ENCODE measurements around the gene MATN3. TPM values are rescaled to one million over a fixed set of nuclear protein-coding genes. Genes with fewer than 3 reads are reported as not detected.

The MATN3 gene
- polyA plus RNA-seq, 1 donor (not counting 4 experiments of a cell fraction or from before 2014, with no cell fraction given) = 1.4 TPM

DNA sequence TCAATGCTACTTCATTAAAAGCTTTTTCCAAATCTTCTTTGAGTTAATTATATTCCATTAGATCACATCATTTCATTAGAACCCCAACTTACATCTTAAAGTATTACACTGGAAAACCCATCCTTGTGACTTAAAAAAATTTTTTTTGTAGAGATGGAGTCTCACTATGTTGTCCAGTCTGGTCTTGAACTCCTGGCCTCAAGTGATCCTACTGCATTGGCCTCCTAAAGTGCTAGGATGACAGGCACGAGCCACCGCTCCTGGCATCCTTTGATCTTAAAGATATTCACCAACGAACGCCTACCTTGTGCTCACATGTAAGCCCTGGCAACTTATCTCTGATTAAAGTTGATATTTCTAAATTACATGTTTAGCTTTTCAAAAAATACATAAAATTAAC, 32.3 kb upstream of the MATN3 start:
- Histone ChIP-seq H3K36me3 (ENCODE audit: control insufficient read depth in 2 of 2, extremely low read depth in 1 of 2, insufficient read depth in 2 of 2, low read length in 2 of 2) (peaks cover 3 to 12% of the 10 kb centered on the region in 2 experiments), H3K79me2 (ENCODE audit: control insufficient read depth, insufficient read depth, low read length) (peaks cover 85% of the 10 kb centered on the region), H3K27ac (ENCODE audit: control insufficient read depth, insufficient read depth, low read length) (no peak overlapping the region), H3K9me1 (ENCODE audit: control insufficient read depth, extremely low read depth, insufficient read depth, low read length) (no peaks in the 10 kb centered on the region), H3K27me3 (ENCODE audit: control insufficient read depth, extremely low read depth, insufficient read depth, low read length) (no peaks in the 10 kb centered on the region), H3K4me1 (ENCODE audit: control insufficient read depth, extremely low read depth, insufficient read depth, low read length) (peaks cover 35% of the 10 kb centered on the region), H3K4me2 (ENCODE audit: control insufficient read depth, extremely low read depth, insufficient read depth, low read depth, low read length) (no peak overlapping the region), H4K20me1 (ENCODE audit: control insufficient read depth, extremely low read depth, insufficient read depth, low read length) (no peaks in the 10 kb centered on the region), H2AFZ (ENCODE audit: control insufficient read depth, low read length) (no peak overlapping the region), H3K9me3 (ENCODE audit: control insufficient read depth, low read depth, low read length) (no peaks in the 10 kb centered on the region), H3K9ac (ENCODE audit: control insufficient read depth, extremely low read depth, insufficient read depth, low read length) (no peak overlapping the region), H3K4me3 (ENCODE audit: control insufficient read depth in 2 of 3, extremely low read depth in 1 of 3, insufficient read depth in 2 of 3, low read depth in 1 of 3, low read length in 3 of 3) (no peak overlapping the region)
- no peak for DNase-seq (ENCODE audit: low read depth, low spot score)
- dilution Hi-C loops (cut with MboI; ENCODE audit: extremely low pct_ligation_motif_present, low sequenced_read_pairs) = no loop called here
- TF ChIP-seq, protein P1, sequence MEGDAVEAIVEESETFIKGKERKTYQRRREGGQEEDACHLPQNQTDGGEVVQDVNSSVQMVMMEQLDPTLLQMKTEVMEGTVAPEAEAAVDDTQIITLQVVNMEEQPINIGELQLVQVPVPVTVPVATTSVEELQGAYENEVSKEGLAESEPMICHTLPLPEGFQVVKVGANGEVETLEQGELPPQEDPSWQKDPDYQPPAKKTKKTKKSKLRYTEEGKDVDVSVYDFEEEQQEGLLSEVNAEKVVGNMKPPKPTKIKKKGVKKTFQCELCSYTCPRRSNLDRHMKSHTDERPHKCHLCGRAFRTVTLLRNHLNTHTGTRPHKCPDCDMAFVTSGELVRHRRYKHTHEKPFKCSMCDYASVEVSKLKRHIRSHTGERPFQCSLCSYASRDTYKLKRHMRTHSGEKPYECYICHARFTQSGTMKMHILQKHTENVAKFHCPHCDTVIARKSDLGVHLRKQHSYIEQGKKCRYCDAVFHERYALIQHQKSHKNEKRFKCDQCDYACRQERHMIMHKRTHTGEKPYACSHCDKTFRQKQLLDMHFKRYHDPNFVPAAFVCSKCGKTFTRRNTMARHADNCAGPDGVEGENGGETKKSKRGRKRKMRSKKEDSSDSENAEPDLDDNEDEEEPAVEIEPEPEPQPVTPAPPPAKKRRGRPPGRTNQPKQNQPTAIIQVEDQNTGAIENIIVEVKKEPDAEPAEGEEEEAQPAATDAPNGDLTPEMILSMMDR (optimal IDR thresholded peaks at IDR 0.05 in 1 of 3, IDR thresholded peaks at IDR 0.05 in 1 of 3, conservative IDR thresholded peaks at IDR 0.05 in 1 of 3; ENCODE audit: extremely low read depth in 1 of 3, insufficient read depth in 2 of 3, low read length in 3 of 3) = no peak
- TF ChIP-seq EZH2 (IDR thresholded peaks at IDR 0.05; ENCODE audit: low read length) = no peak
- no peak for FAIRE-seq

DNA sequence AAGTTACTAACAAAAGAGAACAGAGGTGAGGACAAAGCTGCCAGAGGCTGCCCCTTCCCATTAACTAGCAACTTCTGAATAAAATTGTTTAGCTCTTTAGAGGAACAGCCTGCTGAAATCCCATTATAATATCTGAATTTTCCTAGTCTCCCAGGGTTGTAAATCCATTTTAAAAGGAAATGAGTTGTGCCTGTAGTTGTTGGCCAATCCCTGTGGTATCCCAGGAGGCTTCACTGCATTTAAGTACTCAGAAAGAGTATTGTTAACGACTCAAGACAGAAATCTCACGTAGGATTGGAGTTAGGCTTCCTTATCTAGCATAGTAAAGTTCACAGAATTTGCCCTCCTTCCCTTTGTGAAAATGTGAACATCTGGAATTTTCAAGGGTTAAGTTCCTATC, 30.1 kb upstream of the MATN3 start:
- dilution Hi-C loops (cut with MboI; ENCODE audit: extremely low pct_ligation_motif_present, low sequenced_read_pairs) = no loop called here
- Histone ChIP-seq H3K9me3 (ENCODE audit: control insufficient read depth, low read depth, low read length) (no peaks in the 10 kb centered on the region), H3K27me3 (ENCODE audit: control insufficient read depth, extremely low read depth, insufficient read depth, low read length) (no peaks in the 10 kb centered on the region), H4K20me1 (ENCODE audit: control insufficient read depth, extremely low read depth, insufficient read depth, low read length) (no peaks in the 10 kb centered on the region), H2AFZ (ENCODE audit: control insufficient read depth, low read length) (no peak overlapping the region), H3K4me3 (ENCODE audit: control insufficient read depth in 2 of 3, extremely low read depth in 1 of 3, insufficient read depth in 2 of 3, low read depth in 1 of 3, low read length in 3 of 3) (no peak overlapping the region), H3K9ac (ENCODE audit: control insufficient read depth, extremely low read depth, insufficient read depth, low read length) (no peak overlapping the region), H3K9me1 (ENCODE audit: control insufficient read depth, extremely low read depth, insufficient read depth, low read length) (no peaks in the 10 kb centered on the region), H3K4me2 (ENCODE audit: control insufficient read depth, extremely low read depth, insufficient read depth, low read depth, low read length) (no peak overlapping the region), H3K36me3 (ENCODE audit: control insufficient read depth in 2 of 2, extremely low read depth in 1 of 2, insufficient read depth in 2 of 2, low read length in 2 of 2) (peaks cover 11 to 13% of the 10 kb centered on the region in 2 experiments), H3K79me2 (ENCODE audit: control insufficient read depth, insufficient read depth, low read length) (peaks cover 74% of the 10 kb centered on the region), H3K4me1 (ENCODE audit: control insufficient read depth, extremely low read depth, insufficient read depth, low read length) (peaks cover 14% of the 10 kb centered on the region), H3K27ac (ENCODE audit: control insufficient read depth, insufficient read depth, low read length) (no peak overlapping the region)
- DNase-seq (ENCODE audit: low read depth, low spot score) (no peak), FAIRE-seq (no peak)
- TF ChIP-seq, protein P1 (optimal IDR thresholded peaks at IDR 0.05 in 1 of 3, IDR thresholded peaks at IDR 0.05 in 1 of 3, conservative IDR thresholded peaks at IDR 0.05 in 1 of 3; ENCODE audit: extremely low read depth in 1 of 3, insufficient read depth in 2 of 3, low read length in 3 of 3) = no peak
- TF ChIP-seq EZH2 (IDR thresholded peaks at IDR 0.05; ENCODE audit: low read length) = no peak

All from keratinocyte (primary cell).